ENCODE results near the gene PLK4.

- TF ChIP-seq CTCF (IDR thresholded peaks at IDR 0.05) (no peak), POLR2A (IDR thresholded peaks at IDR 0.05) (no peak)
Observed at GRCh38 chr4:127916512-127916911, 35.8 kb downstream of the PLK4 start.
